H1 (cell line): Measurements from ENCODE around the gene RNF220. TPM values are rescaled to one million over a fixed set of nuclear protein-coding genes. Genes with fewer than 3 reads are reported as not detected.

Experiments used
- CTCF ChIA-PET: fragments of 300-600 bp; sonication (Branson Sonifier 250); formaldehyde crosslinking; loops from one replicate; lab custom pipeline; 2021; ENCODE audit not compliant: partially characterized antibody; lab: Charles Lee
- POLR2A ChIA-PET: fragments of 300-600 bp; sonication (Branson Sonifier 250); formaldehyde crosslinking; loops from one replicate; lab custom pipeline; 2021; ENCODE audit warnings: inconsistent platforms; ENCODE audit not compliant: partially characterized antibody; lab: Charles Lee
- DNase-seq, 2 experiments: peaks; one replicate each; pipeline versions ENCODE4 v3.0.0 to v3.0.0-alpha.2; 2010 to 2022; ENCODE audit warnings: low spot score in 2 of 2, low read depth in 1 of 2, mixed read lengths in 1 of 2
- FAIRE-seq: peaks from 2 replicates; lab custom pipeline; 2011; peaks lifted over from hg19 to GRCh38; lab: Jason Lieb, UNC
- H2AFZ ChIP-seq: 2 replicates; pipeline ENCODE4 v1.8.1; 2012; ENCODE audit warnings: low read length, inconsistent platforms
- H2AK5ac ChIP-seq: 2 replicates; pipeline ENCODE4 v1.6.1; 2013; ENCODE audit warnings: low read depth, low read length
- H2BK120ac ChIP-seq: replicated peaks from 2 replicates; pipeline ENCODE3; 2013; ENCODE audit warnings: low read depth, low read length, inconsistent platforms
- H2BK12ac ChIP-seq: 2 replicates; pipeline ENCODE4 v1.6.1; 2013; ENCODE audit warnings: low read depth, low read length
- H2BK15ac ChIP-seq: 2 replicates; pipeline ENCODE4 v1.6.1; 2013; ENCODE audit warnings: low read length
- H2BK20ac ChIP-seq: 2 replicates; pipeline ENCODE4 v1.6.1; 2013; ENCODE audit warnings: low read length
- H2BK5ac ChIP-seq: 2 replicates; pipeline ENCODE4 v1.6.1; 2013; ENCODE audit warnings: low read depth, low read length
- H3K14ac ChIP-seq: 2 replicates; pipeline ENCODE4 v1.6.1; 2013; ENCODE audit warnings: inconsistent platforms; ENCODE audit not compliant: insufficient read length
- H3K18ac ChIP-seq: 2 replicates; pipeline ENCODE4 v1.6.1; 2013; ENCODE audit warnings: low read length; ENCODE audit errors: extremely low read depth
- H3K23ac ChIP-seq: 2 replicates; pipeline ENCODE4 v1.6.1; 2013; ENCODE audit warnings: inconsistent platforms; ENCODE audit not compliant: insufficient read length
- H3K23me2 ChIP-seq: 2 replicates; pipeline ENCODE4 v1.6.1; 2013; ENCODE audit warnings: low read depth, low read length
- H3K27ac ChIP-seq: 2 replicates; pipeline ENCODE4 v1.6.1; 2011; ENCODE audit warnings: low read depth, low read length, inconsistent platforms
- H3K27me3 ChIP-seq, 4 experiments: replicated peaks in 1 of 4; 1 replicate in 1 of 4; 2 replicates in 3 of 4; pipeline versions ENCODE4 v1.6.1 to v1.8.1; 2011 to 2013; ENCODE audit warnings: low read length in 3 of 4, mild to moderate bottlenecking in 3 of 4, inconsistent platforms in 2 of 4, mixed read lengths in 2 of 4, moderate library complexity in 1 of 4; ENCODE audit not compliant: control insufficient read depth in 3 of 4, insufficient read depth in 3 of 4; ENCODE audit errors: extremely low read depth in 1 of 4
- H3K36me3 ChIP-seq, 4 experiments: 2 replicates each; pipeline versions ENCODE4 v1.6.1 to v1.8.1; 2011 to 2013; ENCODE audit warnings: mild to moderate bottlenecking in 4 of 4, low read length in 3 of 4, moderate library complexity in 2 of 4, control low read depth in 1 of 4, inconsistent platforms in 1 of 4; ENCODE audit not compliant: insufficient read depth in 4 of 4, control insufficient read depth in 2 of 4
- H3K4ac ChIP-seq: replicated peaks from 2 replicates; pipeline ENCODE3; 2013; ENCODE audit warnings: low read length, low read depth, mixed read lengths, inconsistent platforms; ENCODE audit not compliant: insufficient read length
- H3K4me1 ChIP-seq, 4 experiments: replicated peaks in 1 of 4; 1 replicate in 1 of 4; 2 replicates in 3 of 4; pipeline versions ENCODE4 v1.6.1 to v1.8.1; 2011 to 2013; ENCODE audit warnings: low read length in 3 of 4, inconsistent platforms in 2 of 4, mixed read lengths in 1 of 4; ENCODE audit not compliant: insufficient read depth in 4 of 4, control insufficient read depth in 3 of 4
- H3K4me2 ChIP-seq, 2 experiments: 2 replicates each; pipeline versions ENCODE4 v1.6.1 to v1.8.1; 2011 to 2013; ENCODE audit warnings: low read depth in 2 of 2, low read length in 2 of 2, control low read depth in 1 of 2, inconsistent platforms in 1 of 2, mild to moderate bottlenecking in 1 of 2; ENCODE audit not compliant: insufficient read depth in 1 of 2
- H3K4me3 ChIP-seq, 4 experiments: fragments of 200-600, 300-600 bp in 1 of 4; sonication (generic), shearing (Covaris generic), sonication (Bioruptor Twin) in 1 of 4; 2 replicates each; pipeline versions ENCODE4 v1.5.1 to v1.8.1; 2011 to 2016; ENCODE audit warnings: low read length in 4 of 4, low read depth in 3 of 4, control low read depth in 2 of 4, inconsistent platforms in 2 of 4, mild to moderate bottlenecking in 2 of 4, mixed read lengths in 1 of 4, moderate library complexity in 1 of 4; ENCODE audit not compliant: insufficient read depth in 2 of 4; ENCODE audit errors: extremely low read depth in 1 of 4
- H3K56ac ChIP-seq: replicated peaks from 2 replicates; pipeline ENCODE3; 2013; ENCODE audit warnings: low read depth, mild to moderate bottlenecking, mixed read lengths, low read length, inconsistent platforms; ENCODE audit not compliant: insufficient read length
- H3K79me1 ChIP-seq: 2 replicates; pipeline ENCODE4 v1.6.1; 2013; ENCODE audit warnings: low read depth, low read length, control low read depth
- H3K79me2 ChIP-seq, 2 experiments: 2 replicates each; pipeline versions ENCODE4 v1.6.1 to v1.8.1; 2012 to 2013; ENCODE audit warnings: low read length in 2 of 2, mild to moderate bottlenecking in 2 of 2, inconsistent platforms in 1 of 2; ENCODE audit not compliant: insufficient read depth in 2 of 2, control insufficient read depth in 1 of 2
- H3K9ac ChIP-seq, 4 experiments: replicated peaks in 1 of 4; 1 replicate in 1 of 4; 2 replicates in 3 of 4; pipeline versions ENCODE4 v1.6.1 to v1.8.1; 2011 to 2013; ENCODE audit warnings: low read depth in 3 of 4, low read length in 3 of 4, control low read depth in 2 of 4, mild to moderate bottlenecking in 2 of 4, moderate library complexity in 2 of 4, inconsistent platforms in 1 of 4; ENCODE audit errors: extremely low read depth in 1 of 4
- H3K9me3 ChIP-seq, 2 experiments: 2 replicates each; pipeline versions ENCODE4 v1.6.1 to v1.8.1; 2012 to 2013; ENCODE audit warnings: mild to moderate bottlenecking in 2 of 2, moderate library complexity in 2 of 2, control low read depth in 1 of 2, inconsistent platforms in 1 of 2, low read depth in 1 of 2, low read length in 1 of 2, mixed read lengths in 1 of 2; ENCODE audit not compliant: insufficient read depth in 2 of 2
- H4K20me1 ChIP-seq, 2 experiments: replicated peaks in 1 of 2; 2 replicates each; pipeline versions ENCODE3 to v1.8.1; 2011 to 2013; ENCODE audit warnings: inconsistent platforms in 2 of 2, low read length in 2 of 2, mild to moderate bottlenecking in 1 of 2; ENCODE audit not compliant: insufficient read depth in 2 of 2, control insufficient read depth in 1 of 2
- H4K5ac ChIP-seq: 2 replicates; pipeline ENCODE4 v1.6.1; 2013; ENCODE audit warnings: low read length, low read depth, mixed read lengths, inconsistent platforms; ENCODE audit not compliant: insufficient read length
- H4K8ac ChIP-seq: 2 replicates; pipeline ENCODE4 v1.8.0; 2013; ENCODE audit warnings: mild to moderate bottlenecking, moderate library complexity, low read length, inconsistent platforms; ENCODE audit not compliant: insufficient read depth; ENCODE audit errors: extremely low read depth
- H4K91ac ChIP-seq: replicated peaks from 2 replicates; pipeline ENCODE3; 2013; ENCODE audit warnings: low read length, mixed read lengths, inconsistent platforms; ENCODE audit not compliant: insufficient read length
- CTBP2 ChIP-seq: IDR thresholded peaks from 2 replicates; pipeline ENCODE4 v1.7.0; 2011; ENCODE audit warnings: borderline replicate concordance, mild to moderate bottlenecking, moderate library complexity, mixed read lengths, low read length; ENCODE audit not compliant: insufficient read depth, insufficient read length
- CTCF ChIP-seq, 3 experiments: IDR thresholded peaks; 1 replicate in 2 of 3; 2 replicates in 1 of 3; pipeline versions ENCODE4 v1.5.1 to v1.6.1; 2011; ENCODE audit warnings: low read length in 3 of 3, mild to moderate bottlenecking in 3 of 3, inconsistent platforms in 2 of 3, low read depth in 1 of 3, moderate library complexity in 1 of 3; ENCODE audit not compliant: insufficient read depth in 1 of 3; ENCODE audit errors: control extremely low read depth in 1 of 3
- GABPA ChIP-seq: IDR thresholded peaks from 2 replicates; pipeline ENCODE4 v1.6.1; 2011; ENCODE audit warnings: mild to moderate bottlenecking, low read length, moderate library complexity, borderline replicate concordance; ENCODE audit not compliant: insufficient read depth
- RAD21 ChIP-seq, 2 experiments: IDR thresholded peaks in 1 of 2; conservative IDR thresholded peaks in 1 of 2; 2 replicates each; pipeline ENCODE4 v1.6.1; 2011; ENCODE audit warnings: low read depth in 2 of 2, low read length in 2 of 2, improper control_type of control experiment in 1 of 2, inconsistent platforms in 1 of 2, mild to moderate bottlenecking in 1 of 2, moderate library complexity in 1 of 2
- WGBS, 2 experiments: shearing (Covaris generic) in 1 of 2; methylation state at CpG; one replicate each; pipeline versions ENCODE4 v1.1.6 to v1.1.7; 2013 to 2015; ENCODE audit warnings: low lambda C conversion rate in 2 of 2, mixed read lengths in 2 of 2, inconsistent platforms in 1 of 2, low coverage in 1 of 2, missing lambda C conversion rate in 1 of 2; ENCODE audit not compliant: insufficient replicate concordance in 2 of 2, insufficient coverage in 1 of 2, insufficient read length in 1 of 2; ENCODE audit errors: extremely low coverage in 1 of 2, missing lambda C conversion rate in 1 of 2; 5-methylcytosine and 5-hydroxymethylcytosine counted together
- polyA plus RNA-seq, 7 experiments: library from polyadenylated mRNA; depleted of rRNA in 3 of 7; stranded (reverse) in 5 of 7; unstranded in 2 of 7; fragments of >200 nt in 5 of 7; fragments of 200-250 nt in 2 of 7; gene quantifications; 1 replicate in 5 of 7; 2 replicates in 1 of 7; 4 replicates in 1 of 7; pipeline versions ENCODE4 v1.2.1 to v1.2.3, GENCODE V29; 2011 to 2013; ENCODE audit warnings: missing spikeins in 2 of 7, mixed read lengths in 2 of 7
- total RNA-seq: library from RNA; stranded (reverse); fragmentation: NEBNext Ultra II Directional; extraction: Animal tissue kit (Norgen Biotek cat#: 25700); gene quantifications from 2 replicates; pipeline ENCODE4 v1.2.1, GENCODE V29; 2021

Gene RNF220
- total and polyA plus RNA-seq, 2 of the 8 experiments (the other 6 are each of a cell fraction or from before 2014, with no cell fraction given) = 123 to 160 TPM

- peaks cover 0 to 6% (median 0%) of the 10 kb centered on the region in 4 experiments; a peak in 4 of 7 replicates for H3K27me3 ChIP-seq
- H3K79me1 ChIP-seq = no peaks in the 10 kb centered on the region; the same call in 1 of the 2 replicates
- DNase-seq (peak in 1 of 2 experiments; percentile 80), FAIRE-seq (peak; percentile 36)
- H2AFZ ChIP-seq = no peak overlapping the region
- H3K23me2 ChIP-seq = peaks cover 12% of the 10 kb centered on the region
- ChIA-PET POLR2A (interaction anchor here (0.6 to 4.1 kb wide), 19 partner anchors 11 to 174 kb away, joined by 3 to 33 read pairs (median 4); no protein-coding TSS in a partner anchor), CTCF (interaction anchor here (0.7 to 3.6 kb wide), 27 partner anchors 10 to 628 kb away, joined by 3 to 29 read pairs (median 4); no protein-coding TSS in a partner anchor)
- H3K9me3 ChIP-seq = no peaks in the 10 kb centered on the region
- H2AK5ac ChIP-seq = no peak overlapping the region
- H4K20me1 ChIP-seq = no peaks in the 10 kb centered on the region
- H2BK12ac ChIP-seq = peak overlapping the region; percentile 91
- H2BK20ac ChIP-seq = no peak overlapping the region; the same call in 1 of the 2 replicates
- peak overlapping the region; percentile 26 for H4K5ac ChIP-seq
- H3K27ac ChIP-seq = no peak overlapping the region
- peak overlapping the region; percentile 16; the same call in 1 of the 2 replicates for H2BK5ac ChIP-seq
- WGBS, 2 experiments = 12% methylated on average over 17 of the region's 17 CpGs; no CpG with 5 or more reads in 1 of the 2 experiments
- peaks cover 0 to 2% of the 10 kb centered on the region in 2 experiments; a peak in 2 of 4 replicates for H3K79me2 ChIP-seq
- H3K14ac ChIP-seq = no peak overlapping the region
- no peak overlapping the region for H3K23ac ChIP-seq
- H3K4me1 ChIP-seq = peaks cover 11 to 29% (median 24%) of the 10 kb centered on the region in 4 experiments
- no peaks in the 10 kb centered on the region for H3K36me3 ChIP-seq
- H3K4ac ChIP-seq = no peak overlapping the region
- peak overlapping the region; percentile 77 to 81 for H3K4me2 ChIP-seq
- H4K91ac ChIP-seq = no peak overlapping the region
- H2BK120ac ChIP-seq = no peak overlapping the region
- H3K56ac ChIP-seq = no peak overlapping the region
- peak overlapping the region; percentile 17 to 53 (median 40); a peak in 6 of 8 replicates for H3K4me3 ChIP-seq
- peak overlapping the region; percentile 78 for H3K18ac ChIP-seq
- H3K9ac ChIP-seq = no peak overlapping the region
- 0 out of 2 replicates have a peak overlapping the region, but pooled peaks have one; percentile 65 for H2BK15ac ChIP-seq
- H4K8ac ChIP-seq = no peak overlapping the region
- TF ChIP-seq RAD21 (IDR thresholded peaks at IDR 0.05 in 1 of 2, conservative IDR thresholded peaks at IDR 0.05 in 1 of 2; ENCODE audit: low read depth in 2 of 2, low read length in 2 of 2) (peak; percentile 59 to 69), CTBP2 (peak; percentile 90), CTCF (IDR thresholded peaks at IDR 0.05; ENCODE audit: control extremely low read depth in 1 of 3, insufficient read depth in 1 of 3, low read depth in 1 of 3, low read length in 3 of 3) (peak; percentile 41 to 45 (median 43)), GABPA (no peak)
Measured at GRCh38 chr1:44500181-44501046, 95.4 kb downstream of the RNF220 start.
